Choroid plexus epithelial cell (primary cell): ENCODE measurements around the gene GUCY2D.

Experiments
- DNase-seq: peaks from one replicate; pipeline ENCODE4 v3.0.0-alpha.2; 2010; ENCODE audit warnings: low read depth
- H3K4me3 ChIP-seq: 2 replicates; pipeline ENCODE4 v1.5.1; 2011; ENCODE audit warnings: low read depth, mild to moderate bottlenecking, control low read depth, low read length, moderate library complexity
- TF ChIP-seq, protein P1 (sequence below): conservative IDR thresholded peaks from 2 replicates; pipeline ENCODE4 v1.5.1; 2011; ENCODE audit warnings: low read depth, mild to moderate bottlenecking, control low read depth, inconsistent platforms, low read length, moderate library complexity

Gene GUCY2D

GRCh38 chr17:8062807-8063483, 60.5 kb downstream of the GUCY2D start:
- DNase-seq: peak; percentile 13
- TF ChIP-seq, protein P1, sequence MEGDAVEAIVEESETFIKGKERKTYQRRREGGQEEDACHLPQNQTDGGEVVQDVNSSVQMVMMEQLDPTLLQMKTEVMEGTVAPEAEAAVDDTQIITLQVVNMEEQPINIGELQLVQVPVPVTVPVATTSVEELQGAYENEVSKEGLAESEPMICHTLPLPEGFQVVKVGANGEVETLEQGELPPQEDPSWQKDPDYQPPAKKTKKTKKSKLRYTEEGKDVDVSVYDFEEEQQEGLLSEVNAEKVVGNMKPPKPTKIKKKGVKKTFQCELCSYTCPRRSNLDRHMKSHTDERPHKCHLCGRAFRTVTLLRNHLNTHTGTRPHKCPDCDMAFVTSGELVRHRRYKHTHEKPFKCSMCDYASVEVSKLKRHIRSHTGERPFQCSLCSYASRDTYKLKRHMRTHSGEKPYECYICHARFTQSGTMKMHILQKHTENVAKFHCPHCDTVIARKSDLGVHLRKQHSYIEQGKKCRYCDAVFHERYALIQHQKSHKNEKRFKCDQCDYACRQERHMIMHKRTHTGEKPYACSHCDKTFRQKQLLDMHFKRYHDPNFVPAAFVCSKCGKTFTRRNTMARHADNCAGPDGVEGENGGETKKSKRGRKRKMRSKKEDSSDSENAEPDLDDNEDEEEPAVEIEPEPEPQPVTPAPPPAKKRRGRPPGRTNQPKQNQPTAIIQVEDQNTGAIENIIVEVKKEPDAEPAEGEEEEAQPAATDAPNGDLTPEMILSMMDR: no peak
- H3K4me3 ChIP-seq: peak overlapping the region; percentile 39

GRCh38 chr17:8063761-8064534, 61.5 kb downstream of the GUCY2D start:
- H3K4me3 ChIP-seq: no peak overlapping the region
- no peak for DNase-seq
- TF ChIP-seq, protein P1: no peak

DNA sequence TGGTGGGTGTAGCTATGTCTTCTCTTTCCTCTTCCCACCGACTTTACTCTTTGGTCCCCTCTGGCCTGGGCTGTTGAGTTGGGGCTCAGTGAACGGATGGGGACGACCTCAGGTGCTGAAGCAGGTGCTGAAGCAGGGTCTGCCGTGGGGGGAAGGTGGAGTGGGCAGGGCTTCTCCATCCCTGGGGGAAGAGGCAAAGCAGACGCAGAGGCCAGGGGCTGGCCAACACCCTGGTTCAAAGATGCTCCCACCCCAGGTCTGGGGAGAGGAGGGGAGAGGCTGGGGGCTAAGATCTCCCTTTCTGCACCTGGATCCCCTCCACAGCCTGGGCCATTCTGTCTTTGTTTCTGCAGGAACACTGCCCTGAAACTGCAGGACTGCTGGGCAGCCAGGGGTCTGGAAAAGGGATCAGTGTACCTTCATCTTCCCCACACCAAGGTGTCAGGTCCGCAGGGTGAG, 62.2 kb downstream of the GUCY2D start:
- H3K4me3 ChIP-seq: no peak overlapping the region
- TF ChIP-seq, protein P1: no peak
- DNase-seq: no peak

- TF ChIP-seq, protein P1: no peak
- DNase-seq: no peak
- H3K4me3 ChIP-seq: no peak overlapping the region
These were observed 64.7 kb downstream of the GUCY2D start for GRCh38 chr17:8066841-8067775.

DNA sequence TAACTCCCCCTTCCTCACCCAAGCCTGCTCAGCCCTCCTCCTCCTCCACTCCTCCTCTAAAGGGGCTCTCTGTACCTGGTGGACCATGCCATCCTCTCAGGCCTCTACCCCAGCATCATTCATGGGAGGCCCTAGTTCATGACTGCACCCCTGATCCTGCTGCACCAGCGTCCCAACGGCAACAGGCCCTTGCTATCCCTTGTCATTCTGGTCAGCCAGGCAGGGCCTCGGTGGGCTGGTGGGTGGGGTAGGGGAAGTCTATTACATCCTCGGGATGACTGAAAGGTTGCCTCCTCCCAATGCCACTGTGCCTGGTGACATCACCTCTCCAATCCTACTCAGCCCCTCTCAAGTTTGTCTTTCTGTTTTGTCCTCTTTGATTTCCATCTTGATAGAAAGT, 65.4 kb downstream of the GUCY2D start:
- TF ChIP-seq, protein P1: no peak

DNA sequence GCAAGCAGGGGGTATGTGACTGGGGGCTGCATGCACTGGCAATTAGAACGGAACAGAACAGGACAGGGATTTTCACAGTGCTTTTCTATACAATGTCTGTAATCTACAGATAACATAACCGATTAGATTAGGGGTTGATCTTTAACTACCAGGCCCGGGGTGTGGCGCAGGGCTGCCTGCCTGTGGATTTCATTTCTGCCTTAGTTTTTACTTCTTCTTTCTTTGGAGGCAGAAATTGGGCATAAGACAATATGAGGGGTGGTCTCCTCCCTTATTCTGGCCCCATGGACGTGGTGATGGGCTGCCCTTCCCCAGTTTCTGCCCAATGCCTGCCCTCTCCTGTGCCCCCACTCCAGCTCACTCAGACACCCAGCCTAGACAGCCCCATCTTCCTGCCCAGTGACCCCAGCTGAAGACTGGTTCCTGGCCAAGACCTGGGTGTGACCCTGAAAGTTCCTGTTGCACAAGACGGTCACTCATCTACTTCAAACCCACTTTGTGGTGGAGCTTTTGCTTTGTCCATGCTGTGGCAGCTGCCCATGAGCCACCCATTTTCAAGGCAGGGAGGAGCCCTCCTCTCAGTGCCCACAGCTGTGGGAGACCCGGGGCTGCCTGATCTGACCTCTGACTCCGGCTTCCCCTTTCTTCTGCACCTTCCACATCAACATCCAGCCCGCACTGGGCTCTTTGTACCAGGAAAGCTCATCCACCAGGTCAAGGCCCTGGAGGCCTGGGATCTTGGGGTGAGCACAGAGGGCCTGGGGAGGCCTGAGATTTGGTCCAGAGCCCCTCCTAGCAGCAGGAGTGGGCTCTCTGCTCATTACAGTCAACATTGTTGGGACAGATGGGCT, 66.5 kb downstream of the GUCY2D start:
- H3K4me3 ChIP-seq: no peak overlapping the region
- DNase-seq: no peak
- TF ChIP-seq, protein P1: no peak

More for the DNA sequence above, 65.4 kb downstream of the GUCY2D start:
- no peak for DNase-seq
- H3K4me3 ChIP-seq: no peak overlapping the region
